Measurements from ENCODE around the gene SFXN3.

GRCh38 chr10:101027106-101027720 is 3.8 kb upstream of the SFXN3 start:
- no peak for TF ChIP-seq CTCF (conservative IDR thresholded peaks at IDR 0.05; ENCODE audit: low read depth, low read length)
- no peak for TF ChIP-seq EZH2 (IDR thresholded peaks at IDR 0.05; ENCODE audit: borderline replicate concordance, low read depth, low read length, poor library complexity, severe bottlenecking)

Data from A673 (cell line).